ENCODE measurements around the gene NT5DC4. TPM values are rescaled to one million over a fixed set of nuclear protein-coding genes. Genes with fewer than 3 reads are reported as not detected.
A peak's percentile ranks its signal among the peaks of the same experiment; 100 is the strongest.

The NT5DC4 gene
- total RNA-seq, 1 donor from 2014 or later, result 0.53 TPM

DNA sequence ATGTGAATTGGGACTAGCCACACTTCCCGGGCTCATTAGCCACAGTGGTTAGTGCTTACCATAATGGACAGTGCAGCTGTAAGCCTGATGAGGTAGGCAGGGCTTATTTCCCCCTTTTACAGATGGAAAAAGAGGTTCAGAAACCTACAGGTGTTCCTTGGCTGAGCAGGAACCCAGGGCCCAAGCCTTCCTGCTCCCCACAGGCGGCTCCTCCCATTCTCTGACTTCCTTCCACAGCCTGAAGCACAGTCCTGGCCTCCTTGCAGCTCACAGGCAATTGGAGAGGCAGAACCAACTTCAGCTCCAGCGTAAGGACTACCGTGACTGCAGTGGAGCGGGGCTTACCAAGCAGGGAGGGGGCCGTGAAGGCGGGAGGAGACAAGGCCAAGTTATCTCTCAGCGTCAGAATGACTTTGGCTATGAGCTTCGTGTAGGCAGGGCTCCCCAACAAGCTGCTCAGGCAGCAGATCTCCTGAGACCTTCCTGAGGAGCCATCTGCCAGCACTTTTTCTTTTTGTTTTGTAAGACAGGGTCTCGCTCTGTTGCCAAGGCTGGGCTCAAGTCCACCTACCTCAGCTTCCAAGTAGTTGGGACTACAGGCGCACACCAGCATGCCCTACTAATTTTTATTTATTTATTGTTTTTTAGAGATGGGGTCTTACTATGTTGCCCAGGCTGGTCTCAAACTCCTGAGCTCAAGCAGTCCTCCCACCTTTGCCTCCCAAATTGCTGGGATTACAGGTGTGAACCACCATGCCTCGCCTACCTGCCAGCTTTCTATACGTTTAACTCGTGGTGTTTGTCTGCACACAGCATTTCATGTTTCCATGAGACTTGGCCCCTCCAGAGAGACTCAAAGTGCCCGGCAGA is 34.2 kb upstream of the NT5DC4 start:
- Histone ChIP-seq H3K27ac (no peak overlapping the region), H3K36me3 (no peaks in the 10 kb centered on the region), H3K4me3 (no peak overlapping the region), H3K27me3 (ENCODE audit: low read depth) (no peaks in the 10 kb centered on the region), H3K9me3 (no peaks in the 10 kb centered on the region), H3K4me1 (peaks cover 10% of the 10 kb centered on the region)
- TF ChIP-seq, protein P1, sequence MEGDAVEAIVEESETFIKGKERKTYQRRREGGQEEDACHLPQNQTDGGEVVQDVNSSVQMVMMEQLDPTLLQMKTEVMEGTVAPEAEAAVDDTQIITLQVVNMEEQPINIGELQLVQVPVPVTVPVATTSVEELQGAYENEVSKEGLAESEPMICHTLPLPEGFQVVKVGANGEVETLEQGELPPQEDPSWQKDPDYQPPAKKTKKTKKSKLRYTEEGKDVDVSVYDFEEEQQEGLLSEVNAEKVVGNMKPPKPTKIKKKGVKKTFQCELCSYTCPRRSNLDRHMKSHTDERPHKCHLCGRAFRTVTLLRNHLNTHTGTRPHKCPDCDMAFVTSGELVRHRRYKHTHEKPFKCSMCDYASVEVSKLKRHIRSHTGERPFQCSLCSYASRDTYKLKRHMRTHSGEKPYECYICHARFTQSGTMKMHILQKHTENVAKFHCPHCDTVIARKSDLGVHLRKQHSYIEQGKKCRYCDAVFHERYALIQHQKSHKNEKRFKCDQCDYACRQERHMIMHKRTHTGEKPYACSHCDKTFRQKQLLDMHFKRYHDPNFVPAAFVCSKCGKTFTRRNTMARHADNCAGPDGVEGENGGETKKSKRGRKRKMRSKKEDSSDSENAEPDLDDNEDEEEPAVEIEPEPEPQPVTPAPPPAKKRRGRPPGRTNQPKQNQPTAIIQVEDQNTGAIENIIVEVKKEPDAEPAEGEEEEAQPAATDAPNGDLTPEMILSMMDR (IDR thresholded peaks at IDR 0.05), result no peak
- ATAC-seq (no peak), DNase-seq (no peak)
- intact Hi-C loops (cut with DNase I), result loop anchor here (10.0 kb wide), 1 partner anchor 62 kb away; no protein-coding TSS in a partner anchor

DNA sequence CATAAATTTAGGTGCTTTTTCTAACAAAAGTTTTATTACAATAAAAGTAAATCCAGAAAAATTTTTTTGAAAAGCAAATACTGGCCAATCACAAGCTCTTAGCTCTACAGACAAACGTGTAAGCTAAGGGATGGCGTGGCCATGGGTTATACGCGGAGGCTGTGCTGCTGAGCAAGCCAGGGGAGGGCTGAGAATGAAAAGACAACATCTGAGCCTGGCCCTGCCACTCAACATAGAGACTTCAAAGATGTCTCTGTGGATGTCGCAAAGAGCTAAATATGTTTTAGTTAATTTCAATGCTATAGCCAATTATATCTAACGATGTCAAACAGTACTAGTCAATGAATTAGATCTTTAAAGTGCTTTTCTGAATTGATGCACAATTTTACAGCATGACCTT is 33.3 kb upstream of the NT5DC4 start:
- Histone ChIP-seq H3K4me1 (peaks cover 17% of the 10 kb centered on the region), H3K4me3 (no peak overlapping the region), H3K27ac (no peak overlapping the region), H3K36me3 (no peaks in the 10 kb centered on the region), H3K9me3 (no peaks in the 10 kb centered on the region), H3K27me3 (ENCODE audit: low read depth) (no peaks in the 10 kb centered on the region)
- intact Hi-C loops (cut with DNase I), result loop anchor here (10.0 kb wide), 1 partner anchor 63 kb away; no protein-coding TSS in a partner anchor
- TF ChIP-seq, protein P1 (IDR thresholded peaks at IDR 0.05), result no peak
- no peak for DNase-seq
- no peak for ATAC-seq

DNA sequence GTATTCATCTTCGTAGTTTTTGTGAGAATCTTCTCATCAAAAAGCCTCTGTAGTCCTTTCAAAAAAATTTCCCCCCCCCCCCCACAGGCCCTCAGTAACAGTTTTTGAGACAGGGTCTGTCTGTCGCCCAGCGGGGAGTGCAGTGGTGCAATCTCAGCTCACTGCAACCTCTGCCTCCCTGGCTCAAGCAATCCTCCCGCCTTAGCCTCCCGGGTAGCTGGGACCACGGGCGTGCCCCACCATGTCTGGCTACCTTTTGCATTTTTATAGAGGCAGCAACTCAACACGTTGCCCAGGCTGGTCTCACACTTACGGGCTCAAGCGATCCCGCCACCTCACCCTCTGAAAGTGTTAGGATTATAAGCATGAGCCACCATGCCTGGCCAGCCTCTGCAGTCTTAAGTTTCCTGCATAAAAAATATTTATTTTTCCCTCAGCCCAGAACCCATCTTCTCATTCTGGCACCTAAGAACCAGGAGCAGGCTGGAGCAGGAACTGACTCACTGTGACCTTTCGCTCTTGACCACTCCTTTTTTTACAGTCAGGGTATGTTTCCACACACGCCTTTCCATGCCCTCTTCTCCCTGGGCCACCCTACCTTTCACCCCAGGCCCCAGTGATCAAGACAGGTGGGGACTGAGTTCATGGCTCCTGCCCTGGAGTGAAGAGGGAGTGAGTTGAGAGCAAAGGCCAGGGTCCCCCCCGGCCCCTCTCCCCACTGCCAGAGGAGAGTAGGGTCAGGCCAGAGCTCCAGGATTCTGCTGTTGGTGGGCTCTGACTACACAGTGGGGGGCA is 32.5 kb upstream of the NT5DC4 start:
- Histone ChIP-seq H3K4me3 (no peak overlapping the region), H3K9me3 (no peaks in the 10 kb centered on the region), H3K27ac (no peak overlapping the region), H3K36me3 (no peaks in the 10 kb centered on the region), H3K27me3 (ENCODE audit: low read depth) (no peaks in the 10 kb centered on the region), H3K4me1 (peaks cover 25% of the 10 kb centered on the region)
- TF ChIP-seq, protein P1 (IDR thresholded peaks at IDR 0.05), result no peak
- DNase-seq (no peak), ATAC-seq (no peak)
- intact Hi-C loops (cut with DNase I), result loop anchor here (10.0 kb wide), 1 partner anchor 63 kb away; no protein-coding TSS in a partner anchor

DNA sequence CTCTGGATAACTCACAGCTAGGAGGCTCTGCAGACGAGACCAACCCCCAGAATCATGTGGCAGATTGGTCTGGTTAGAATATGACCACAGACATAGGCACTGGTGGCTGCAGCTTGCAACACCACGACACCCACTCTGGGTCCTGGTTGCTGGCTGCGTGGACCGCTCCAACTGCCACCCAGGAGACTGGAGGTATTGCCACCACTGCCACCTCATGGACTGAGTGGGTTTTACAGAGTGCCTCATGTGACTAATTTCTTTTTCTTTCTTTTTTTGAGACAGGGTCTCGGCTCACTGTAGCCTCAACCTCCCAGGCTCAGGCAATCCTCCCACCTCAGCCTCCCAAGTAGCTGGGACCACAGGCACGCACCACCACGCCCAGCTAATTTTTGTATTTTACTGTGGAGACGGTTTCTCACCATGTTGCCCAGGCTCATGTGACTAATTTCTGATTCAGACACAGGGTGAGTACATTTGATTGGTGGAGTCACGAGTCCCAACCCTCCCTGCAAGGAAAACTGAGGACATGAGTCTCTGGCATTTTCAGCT is 29.9 kb upstream of the NT5DC4 start:
- Histone ChIP-seq H3K27me3 (ENCODE audit: low read depth) (no peaks in the 10 kb centered on the region), H3K27ac (peak overlapping the region; percentile 68), H3K36me3 (no peaks in the 10 kb centered on the region), H3K4me3 (peak overlapping the region; percentile 19), H3K4me1 (peaks cover 30% of the 10 kb centered on the region), H3K9me3 (no peaks in the 10 kb centered on the region)
- TF ChIP-seq, protein P1 (IDR thresholded peaks at IDR 0.05), result peak; percentile 75
- ATAC-seq (peak; percentile 91 to 92), DNase-seq (peak; percentile 91)
- intact Hi-C loops (cut with DNase I), result no loop called here

DNA sequence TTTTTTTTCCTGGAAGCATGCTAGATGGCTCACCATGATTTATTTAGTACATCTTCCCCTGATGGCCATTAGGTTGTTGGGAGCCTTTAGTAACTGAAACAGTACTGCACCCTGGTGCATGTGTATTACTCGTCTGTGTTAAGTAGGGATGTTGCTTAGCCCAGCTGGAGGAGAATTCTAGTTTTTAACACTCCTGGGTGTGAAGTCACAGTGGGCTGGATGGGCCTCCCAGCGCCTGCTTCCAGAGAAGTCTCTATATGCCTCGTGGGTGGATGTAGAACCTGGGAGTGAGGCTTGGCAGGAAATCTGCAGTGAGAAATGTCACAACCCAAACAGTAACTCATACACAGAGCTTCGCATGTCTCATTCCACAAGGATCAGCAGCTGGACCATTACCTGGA is 28.9 kb upstream of the NT5DC4 start:
- Histone ChIP-seq H3K4me3 (no peak overlapping the region), H3K27me3 (ENCODE audit: low read depth) (no peaks in the 10 kb centered on the region), H3K27ac (no peak overlapping the region), H3K4me1 (peaks cover 30% of the 10 kb centered on the region), H3K36me3 (no peaks in the 10 kb centered on the region), H3K9me3 (no peaks in the 10 kb centered on the region)
- intact Hi-C loops (cut with DNase I), result no loop called here
- TF ChIP-seq, protein P1 (IDR thresholded peaks at IDR 0.05), result no peak
- DNase-seq (no peak), ATAC-seq (no peak)
